OCI-LY3 (cell line): Measurements from ENCODE around the gene CST4.
"Not testable (repeated sequence)": the region's sequence is repeated elsewhere in the genome, so short reads cannot be mapped to it uniquely, and the experiment has no call there.

Source experiments
- H2AFZ ChIP-seq: fragments of 200-600, 300-600 bp; shearing (Covaris generic); 2 replicates; pipeline ENCODE4 v1.6.0; 2014; ENCODE audit warnings: antibody characterized with exemption, low read depth, low read length
- H3K27ac ChIP-seq: fragments of 200-600, 300-600 bp; sonication (generic); 2 replicates; pipeline ENCODE4 v1.5.1; 2014; ENCODE audit warnings: mild to moderate bottlenecking, low read length, moderate library complexity, mixed read lengths
- H3K27me3 ChIP-seq: fragments of 200-600, 300-600 bp; sonication (generic); 2 replicates; pipeline ENCODE4 v1.6.1; 2014; ENCODE audit warnings: low read depth, low read length, mixed read lengths
- H3K36me3 ChIP-seq: fragments of 200-600, 300-600 bp; sonication (generic); replicated peaks from 2 replicates; pipeline ENCODE3; 2014; ENCODE audit warnings: low read depth, low read length, mixed read lengths
- H3K4me1 ChIP-seq: fragments of 300-600, 200-600 bp; sonication (generic); 2 replicates; pipeline ENCODE4 v1.6.1; 2014; ENCODE audit warnings: low read length, mixed read lengths
- H3K4me2 ChIP-seq: fragments of 200-600, 300-600 bp; sonication (generic); 2 replicates; pipeline ENCODE4 v1.6.1; 2014; ENCODE audit warnings: low read length, mixed read lengths
- H3K4me3 ChIP-seq: fragments of 300-600, 200-600 bp; sonication (generic); 2 replicates; pipeline ENCODE4 v1.5.1; 2014; ENCODE audit warnings: antibody characterized with exemption, mild to moderate bottlenecking, low read length, moderate library complexity
- H3K79me2 ChIP-seq: fragments of 300-600, 200-600 bp; shearing (Covaris generic); 2 replicates; pipeline ENCODE4 v1.6.1; 2014; ENCODE audit warnings: mild to moderate bottlenecking, low read length, mixed read lengths
- H3K9ac ChIP-seq: fragments of 300-600, 200-600 bp; shearing (Covaris generic); 2 replicates; pipeline ENCODE4 v1.6.0; 2014; ENCODE audit warnings: mild to moderate bottlenecking, low read length, moderate library complexity
- H3K9me3 ChIP-seq: fragments of 200-600, 300-600 bp; shearing (Covaris generic); 2 replicates; pipeline ENCODE4 v1.6.1; 2014; ENCODE audit warnings: low read length, mixed read lengths; ENCODE audit not compliant: insufficient read depth
- H4K20me1 ChIP-seq: fragments of 200-600, 300-600 bp; sonication (generic); 2 replicates; pipeline ENCODE4 v1.6.1; 2016; ENCODE audit warnings: low read length, mixed read lengths; ENCODE audit not compliant: insufficient read depth
- CTCF ChIP-seq: fragments of 200-600, 300-600 bp; sonication (generic); IDR thresholded peaks from 2 replicates; pipeline ENCODE4 v1.5.1; 2014; ENCODE audit warnings: antibody characterized with exemption, low read length, low read depth
- EZH2phosphoT487 ChIP-seq: fragments of 200-600 bp; shearing (Covaris generic); IDR thresholded peaks from 2 replicates; pipeline ENCODE4 v1.6.1; 2018; ENCODE audit warnings: antibody characterized with exemption, mixed run types, low read depth

The CST4 gene

GRCh38 chr20:23697947-23698346 is 9.1 kb upstream of the CST4 start:
- Histone ChIP-seq H3K4me3 (no peak overlapping the region), H3K9ac (no peak overlapping the region), H3K27me3 (peaks cover 15% of the 10 kb centered on the region), H3K4me2 (no peak overlapping the region), H3K27ac (no peak overlapping the region), H3K9me3 (no peaks in the 10 kb centered on the region), H4K20me1 (no peaks in the 10 kb centered on the region), H3K4me1 (no peaks in the 10 kb centered on the region), H3K79me2 (no peaks in the 10 kb centered on the region), H3K36me3 (no peaks in the 10 kb centered on the region), H2AFZ (no peak overlapping the region)
- no peak for TF ChIP-seq EZH2phosphoT487
- no peak for TF ChIP-seq CTCF

GRCh38 chr20:23695068-23695395 is 6.2 kb upstream of the CST4 start:
- not testable (repeated sequence) for H3K36me3 ChIP-seq, H2AFZ ChIP-seq, H3K9ac ChIP-seq, H3K79me2 ChIP-seq, H4K20me1 ChIP-seq, H3K27ac ChIP-seq, H3K4me1 ChIP-seq, H3K4me3 ChIP-seq, H3K4me2 ChIP-seq, H3K9me3 ChIP-seq
- H3K27me3 ChIP-seq = peaks cover 15% of the 10 kb centered on the region

- not testable (repeated sequence) for H3K4me3 ChIP-seq, H3K4me1 ChIP-seq, H3K36me3 ChIP-seq, H3K4me2 ChIP-seq, H3K79me2 ChIP-seq, H2AFZ ChIP-seq, H3K9ac ChIP-seq, H3K9me3 ChIP-seq, H3K27ac ChIP-seq, H4K20me1 ChIP-seq
- peaks cover 15% of the 10 kb centered on the region for H3K27me3 ChIP-seq
Measured at GRCh38 chr20:23694178-23695067, 5.6 kb upstream of the CST4 start.

GRCh38 chr20:23692725-23693619 is 4.1 kb upstream of the CST4 start:
- H3K27ac ChIP-seq, H3K79me2 ChIP-seq, H3K36me3 ChIP-seq, H3K27me3 ChIP-seq, H3K4me2 ChIP-seq, H3K4me3 ChIP-seq, H4K20me1 ChIP-seq, H3K9me3 ChIP-seq, H3K4me1 ChIP-seq, H3K9ac ChIP-seq, H2AFZ ChIP-seq: not testable (repeated sequence)

- Histone ChIP-seq H3K79me2 (no peaks in the 10 kb centered on the region), H3K4me3 (no peak overlapping the region), H3K9me3 (no peaks in the 10 kb centered on the region), H3K36me3 (no peaks in the 10 kb centered on the region), H4K20me1 (no peaks in the 10 kb centered on the region), H3K27ac (no peak overlapping the region), H3K4me1 (no peaks in the 10 kb centered on the region), H3K27me3 (0 out of 2 replicates have a peak, but pooled peaks cover 3% of the 10 kb centered on the region), H2AFZ (no peak overlapping the region), H3K4me2 (no peak overlapping the region), H3K9ac (no peak overlapping the region)
- TF ChIP-seq CTCF = no peak
- no peak for TF ChIP-seq EZH2phosphoT487
Measured at GRCh38 chr20:23691675-23692074, 2.8 kb upstream of the CST4 start.
